ENCODE data around the gene HGFAC. TPM values are rescaled to one million over a fixed set of nuclear protein-coding genes. Genes with fewer than 3 reads are reported as not detected.

Gene HGFAC
- polyA plus RNA-seq, 1 of the 3 experiments (the other 2 are of a cell fraction): 0.43 TPM

DNA sequence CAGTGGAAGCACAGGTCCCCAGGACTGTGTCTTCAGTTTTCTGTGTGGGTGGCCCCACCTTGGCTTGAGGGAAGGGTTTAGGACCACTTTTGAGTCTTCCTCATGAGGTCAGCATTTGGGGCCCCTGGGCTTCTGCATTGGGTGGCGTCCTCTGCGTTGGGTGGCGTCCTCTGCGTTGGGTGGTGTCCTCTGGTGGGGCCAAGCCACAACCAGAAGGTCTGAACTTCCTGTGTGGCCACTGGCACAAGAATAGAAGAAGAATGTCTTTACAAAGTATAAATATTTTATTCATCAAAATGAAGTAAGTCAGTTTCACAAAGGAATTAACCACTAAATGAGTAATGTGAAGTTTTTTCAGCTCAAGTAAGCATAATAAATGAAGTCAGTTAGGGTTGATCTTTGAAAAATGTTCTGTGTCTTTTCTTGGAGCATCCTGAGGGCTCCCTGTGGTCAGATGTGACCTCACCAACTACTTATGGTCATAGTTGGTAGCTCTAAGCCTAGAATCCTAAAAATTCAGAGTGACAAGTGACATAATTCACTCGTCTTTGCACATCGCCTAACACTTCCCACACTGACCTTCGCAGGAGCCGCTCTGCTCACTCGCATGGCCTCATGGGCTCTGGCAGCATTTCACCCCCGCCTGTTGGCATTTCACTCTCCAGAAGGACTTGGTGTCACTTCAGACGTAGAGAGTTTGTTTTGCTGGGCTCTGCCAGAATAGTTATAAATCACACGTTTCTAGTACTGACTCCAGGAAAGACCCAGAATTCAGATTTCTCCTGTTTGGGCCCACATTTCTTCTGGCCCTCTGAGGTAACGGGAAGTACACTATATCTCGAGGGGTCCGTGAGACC lies 39.0 kb upstream of the HGFAC start (continued):
- TF ChIP-seq, protein P1, sequence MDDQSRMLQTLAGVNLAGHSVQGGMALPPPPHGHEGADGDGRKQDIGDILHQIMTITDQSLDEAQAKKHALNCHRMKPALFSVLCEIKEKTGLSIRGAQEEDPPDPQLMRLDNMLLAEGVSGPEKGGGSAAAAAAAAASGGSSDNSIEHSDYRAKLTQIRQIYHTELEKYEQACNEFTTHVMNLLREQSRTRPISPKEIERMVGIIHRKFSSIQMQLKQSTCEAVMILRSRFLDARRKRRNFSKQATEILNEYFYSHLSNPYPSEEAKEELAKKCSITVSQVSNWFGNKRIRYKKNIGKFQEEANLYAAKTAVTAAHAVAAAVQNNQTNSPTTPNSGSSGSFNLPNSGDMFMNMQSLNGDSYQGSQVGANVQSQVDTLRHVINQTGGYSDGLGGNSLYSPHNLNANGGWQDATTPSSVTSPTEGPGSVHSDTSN (IDR thresholded peaks at IDR 0.05): peak; percentile 66
- TF ChIP-seq JUND (IDR thresholded peaks at IDR 0.05): peak; percentile 26; the same call in 1 of the 2 replicates

DNA sequence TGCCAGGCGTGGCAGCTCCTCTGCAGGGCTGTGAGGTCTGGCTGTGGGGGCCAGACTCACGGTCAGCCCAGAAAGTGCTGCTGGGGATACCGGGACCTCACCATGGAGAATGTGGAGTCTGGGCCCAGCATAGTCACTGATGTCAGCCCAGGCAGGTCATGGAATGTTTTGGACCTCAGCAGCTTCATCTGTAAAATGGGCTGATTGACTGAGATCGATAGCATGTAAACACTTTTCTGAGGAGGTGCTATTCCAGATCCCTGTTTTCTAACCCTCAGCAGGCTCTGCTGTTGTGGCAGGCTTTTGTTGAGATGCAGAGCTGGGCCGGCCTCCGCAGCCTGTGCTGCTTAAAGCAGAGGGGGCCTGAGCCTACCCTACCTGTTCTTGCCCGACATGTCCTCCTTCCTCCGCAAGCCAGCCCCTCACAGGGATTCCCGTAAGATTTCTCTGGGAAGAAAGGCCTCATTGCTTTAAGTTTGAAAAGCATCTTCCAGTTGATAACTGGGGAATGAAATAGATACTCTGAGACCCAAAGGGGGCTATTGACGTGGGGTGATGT lies 38.3 kb upstream of the HGFAC start:
- Histone ChIP-seq H2AFZ (ENCODE audit: low read depth) (no peak overlapping the region), H3K9ac (no peak overlapping the region)
- POLR2A ChIA-PET: no interaction called here

More for the DNA sequence above, 38.3 kb upstream of the HGFAC start:
- Histone ChIP-seq H3K27ac (ENCODE audit: low read depth in 2 of 2, low read length in 1 of 2) (peak overlapping the region in 1 of 2 experiments; percentile 12; a peak in 1 of 4 replicates), H3K4me2 (no peak overlapping the region), H3K79me2 (ENCODE audit: insufficient read depth) (0 out of 2 replicates have a peak, but pooled peaks cover 3% of the 10 kb centered on the region), H3K9me3 (no peaks in the 10 kb centered on the region), H3K4me1 (ENCODE audit: control insufficient read depth in 1 of 2, insufficient read depth in 2 of 2, low read depth in 1 of 2, low read length in 1 of 2) (peaks cover 1 to 4% of the 10 kb centered on the region in 2 experiments; a peak in 2 of 4 replicates), H3K36me3 (replicated peaks in 1 of 2; ENCODE audit: control insufficient read depth in 1 of 2, insufficient read depth in 2 of 2, low read length in 1 of 2) (peaks cover 0 to 6% of the 10 kb centered on the region in 2 experiments), H3K4me3 (ENCODE audit: low read depth in 2 of 2, low read length in 1 of 2) (no peak overlapping the region), H3F3A (replicated peaks; ENCODE audit: insufficient read depth) (peaks cover 9% of the 10 kb centered on the region), H3K9me2 (no peaks in the 10 kb centered on the region), H4K20me1 (ENCODE audit: insufficient read depth) (peaks cover 3% of the 10 kb centered on the region; the same call in 1 of the 2 replicates), H3K27me3 (ENCODE audit: insufficient read depth) (no peaks in the 10 kb centered on the region)
- TF ChIP-seq RXRA (IDR thresholded peaks at IDR 0.05; ENCODE audit: borderline replicate concordance, low read depth): no peak
- TF ChIP-seq MXI1 (IDR thresholded peaks at IDR 0.05; ENCODE audit: low read depth, low read length): no peak
- TF ChIP-seq GABPA (IDR thresholded peaks at IDR 0.05; ENCODE audit: low read depth): no peak
- no peak for TF ChIP-seq GATA2 (CRISPR knock-in tag; IDR thresholded peaks at IDR 0.05)
- TF ChIP-seq USF2 (IDR thresholded peaks at IDR 0.05; ENCODE audit: borderline replicate concordance, low read depth, low read length): no peak
- no peak for TF ChIP-seq CHD2 (IDR thresholded peaks at IDR 0.05; ENCODE audit: low read length, partially characterized antibody)
- TF ChIP-seq, protein P2, sequence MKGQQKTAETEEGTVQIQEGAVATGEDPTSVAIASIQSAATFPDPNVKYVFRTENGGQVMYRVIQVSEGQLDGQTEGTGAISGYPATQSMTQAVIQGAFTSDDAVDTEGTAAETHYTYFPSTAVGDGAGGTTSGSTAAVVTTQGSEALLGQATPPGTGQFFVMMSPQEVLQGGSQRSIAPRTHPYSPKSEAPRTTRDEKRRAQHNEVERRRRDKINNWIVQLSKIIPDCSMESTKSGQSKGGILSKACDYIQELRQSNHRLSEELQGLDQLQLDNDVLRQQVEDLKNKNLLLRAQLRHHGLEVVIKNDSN (IDR thresholded peaks at IDR 0.05; ENCODE audit: borderline replicate concordance, low read depth): no peak
- TF ChIP-seq TCF12 (IDR thresholded peaks at IDR 0.05): no peak
- no peak for TF ChIP-seq NFIC (IDR thresholded peaks at IDR 0.05; ENCODE audit: borderline replicate concordance)
- no peak for TF ChIP-seq EZH2phosphoT487 (IDR thresholded peaks at IDR 0.05; ENCODE audit: borderline replicate concordance, low read depth)
- TF ChIP-seq IRF3 (IDR thresholded peaks at IDR 0.05; ENCODE audit: low read depth, low read length): no peak
- no peak for TF ChIP-seq MEF2A (IDR thresholded peaks at IDR 0.05; ENCODE audit: borderline replicate concordance, low read depth)
- TF ChIP-seq FOSL2 (IDR thresholded peaks at IDR 0.05; ENCODE audit: borderline replicate concordance, low read depth): no peak
- no peak for TF ChIP-seq TAF1 (IDR thresholded peaks at IDR 0.05; ENCODE audit: borderline replicate concordance, low read depth, low read length)
- 85% methylated on average over 6 of the region's 10 CpGs for WGBS (ENCODE audit: low lambda C conversion rate)
- no peak for DNase-seq
- CTCF ChIA-PET: interaction anchor here (1.4 kb wide), 1 partner anchor 14 kb away, joined by 6 read pairs; no protein-coding TSS in a partner anchor
